Trophoblast cell (in vitro differentiated cells and primary cell): ENCODE measurements around the gene HESX1.

Source experiments
- DNase-seq, 2 donors: peaks; one replicate each; pipeline ENCODE4 v3.0.0-alpha.2; 2016
- H2AFZ ChIP-seq: 2 replicates; pipeline ENCODE4 v1.6.1; 2013; ENCODE audit warnings: low read length, moderate library complexity, mild to moderate bottlenecking; ENCODE audit not compliant: insufficient read depth, poor library complexity
- H2AK5ac ChIP-seq: 2 replicates; pipeline ENCODE4 v1.6.1; 2013; ENCODE audit warnings: mild to moderate bottlenecking, low read length
- H2BK120ac ChIP-seq: 2 replicates; pipeline ENCODE4 v1.6.1; 2013; ENCODE audit warnings: low read length, mild to moderate bottlenecking, moderate library complexity; ENCODE audit not compliant: insufficient read depth, poor library complexity
- H2BK12ac ChIP-seq: 2 replicates; pipeline ENCODE4 v1.6.1; 2013; ENCODE audit warnings: mild to moderate bottlenecking, low read length, moderate library complexity
- H2BK5ac ChIP-seq: 2 replicates; pipeline ENCODE4 v1.6.1; 2013; ENCODE audit warnings: low read length, low read depth, moderate library complexity, mild to moderate bottlenecking; ENCODE audit not compliant: poor library complexity
- H3K14ac ChIP-seq: 2 replicates; pipeline ENCODE4 v1.6.1; 2013; ENCODE audit warnings: mild to moderate bottlenecking, low read length
- H3K18ac ChIP-seq: 2 replicates; pipeline ENCODE4 v1.6.1; 2013; ENCODE audit warnings: mild to moderate bottlenecking, low read length
- H3K23ac ChIP-seq: 2 replicates; pipeline ENCODE4 v1.6.1; 2013; ENCODE audit warnings: low read length
- H3K27ac ChIP-seq: 2 replicates; pipeline ENCODE4 v1.5.1; 2013; ENCODE audit warnings: low read depth, mild to moderate bottlenecking, inconsistent platforms, low read length, moderate library complexity
- H3K27me3 ChIP-seq: 2 replicates; pipeline ENCODE4 v1.6.1; 2013; ENCODE audit warnings: inconsistent platforms, mild to moderate bottlenecking, low read length, moderate library complexity; ENCODE audit not compliant: insufficient read depth
- H3K36me3 ChIP-seq, 2 experiments: 1 replicate in 1 of 2; 2 replicates in 1 of 2; pipeline ENCODE4 v1.6.1; 2013; ENCODE audit warnings: low read length in 2 of 2, mild to moderate bottlenecking in 2 of 2, moderate library complexity in 1 of 2; ENCODE audit not compliant: insufficient read depth in 2 of 2, control insufficient read depth in 1 of 2
- H3K4ac ChIP-seq: 2 replicates; pipeline ENCODE4 v1.6.1; 2013; ENCODE audit warnings: low read depth, mild to moderate bottlenecking, low read length, moderate library complexity
- H3K4me1 ChIP-seq, 2 experiments: 1 replicate in 1 of 2; 2 replicates in 1 of 2; pipeline ENCODE4 v1.6.1; 2013; ENCODE audit warnings: low read length in 2 of 2, mild to moderate bottlenecking in 2 of 2, moderate library complexity in 1 of 2; ENCODE audit not compliant: insufficient read depth in 2 of 2, control insufficient read depth in 1 of 2
- H3K4me2 ChIP-seq: 2 replicates; pipeline ENCODE4 v1.6.1; 2013; ENCODE audit warnings: inconsistent platforms, mild to moderate bottlenecking, low read length, moderate library complexity
- H3K4me3 ChIP-seq: 2 replicates; pipeline ENCODE4 v1.5.1; 2013; ENCODE audit warnings: mild to moderate bottlenecking, low read depth, low read length, inconsistent platforms
- H3K79me1 ChIP-seq: one replicate; pipeline ENCODE4 v1.6.1; 2013; ENCODE audit warnings: low read length
- H3K79me2 ChIP-seq: 2 replicates; pipeline ENCODE4 v1.6.1; 2013; ENCODE audit warnings: low read length, mild to moderate bottlenecking; ENCODE audit not compliant: control insufficient read depth, insufficient read depth, poor library complexity
- H3K9ac ChIP-seq: 2 replicates; pipeline ENCODE4 v1.6.1; 2013; ENCODE audit warnings: mild to moderate bottlenecking, low read length
- H3K9me3 ChIP-seq: 2 replicates; pipeline ENCODE4 v1.6.1; 2013; ENCODE audit warnings: low read depth, mild to moderate bottlenecking, control low read depth, inconsistent platforms, low read length; ENCODE audit not compliant: insufficient read depth
- H4K12ac ChIP-seq: 2 replicates; pipeline ENCODE4 v1.6.1; 2013; ENCODE audit warnings: low read depth, mild to moderate bottlenecking, low read length, moderate library complexity
- H4K8ac ChIP-seq: 2 replicates; pipeline ENCODE4 v1.6.1; 2013; ENCODE audit warnings: low read depth, mild to moderate bottlenecking, low read length, moderate library complexity
- H4K91ac ChIP-seq: one replicate; pipeline ENCODE4 v1.6.1; 2013; ENCODE audit warnings: low read depth, mild to moderate bottlenecking, low read length, moderate library complexity
- WGBS: extraction: QIAGEN DNeasy Blood & Tissue Kit; methylation state at CpG from one replicate; pipeline ENCODE4 v1.1.7; 2013; ENCODE audit warnings: missing lambda C conversion rate; ENCODE audit not compliant: insufficient read length, insufficient coverage; ENCODE audit errors: extremely low coverage; 5-methylcytosine and 5-hydroxymethylcytosine counted together

Gene HESX1

DNA sequence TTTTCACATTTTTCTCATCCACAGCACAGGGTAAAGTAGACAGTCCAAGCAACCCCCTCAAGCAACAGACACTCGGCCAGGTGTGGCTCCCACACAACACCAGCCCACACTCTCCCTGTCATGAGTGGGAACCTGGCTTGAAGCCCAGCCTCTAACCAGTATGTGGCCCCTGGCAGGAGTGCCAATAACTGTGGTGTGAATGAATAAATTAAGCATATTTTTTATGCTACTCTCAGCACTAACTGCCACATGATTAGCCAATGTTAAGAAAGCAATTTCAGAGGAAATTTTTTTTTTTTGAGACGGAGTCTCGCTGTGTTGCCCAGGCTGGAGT, 44.5 kb downstream of the HESX1 start:
- Histone ChIP-seq H4K12ac (no peak overlapping the region), H3K27me3 (no peaks in the 10 kb centered on the region), H4K91ac (no peak overlapping the region), H2BK120ac (no peak overlapping the region), H3K14ac (no peak overlapping the region), H2BK5ac (no peak overlapping the region), H2AK5ac (no peak overlapping the region), H3K4me2 (no peak overlapping the region), H3K27ac (no peak overlapping the region), H3K36me3 (no peaks in the 10 kb centered on the region), H3K4me1 (peaks cover 6 to 9% of the 10 kb centered on the region in 2 experiments), H3K9me3 (no peaks in the 10 kb centered on the region), H3K23ac (no peak overlapping the region), H3K4ac (no peak overlapping the region), H3K79me2 (no peaks in the 10 kb centered on the region), H3K79me1 (no peaks in the 10 kb centered on the region), H3K4me3 (no peak overlapping the region), H2AFZ (no peak overlapping the region), H3K18ac (no peak overlapping the region), H3K9ac (no peak overlapping the region), H4K8ac (no peak overlapping the region), H2BK12ac (no peak overlapping the region)
- WGBS = no CpG with 5 or more reads among the region's 3 CpGs
- no peak for DNase-seq

DNA sequence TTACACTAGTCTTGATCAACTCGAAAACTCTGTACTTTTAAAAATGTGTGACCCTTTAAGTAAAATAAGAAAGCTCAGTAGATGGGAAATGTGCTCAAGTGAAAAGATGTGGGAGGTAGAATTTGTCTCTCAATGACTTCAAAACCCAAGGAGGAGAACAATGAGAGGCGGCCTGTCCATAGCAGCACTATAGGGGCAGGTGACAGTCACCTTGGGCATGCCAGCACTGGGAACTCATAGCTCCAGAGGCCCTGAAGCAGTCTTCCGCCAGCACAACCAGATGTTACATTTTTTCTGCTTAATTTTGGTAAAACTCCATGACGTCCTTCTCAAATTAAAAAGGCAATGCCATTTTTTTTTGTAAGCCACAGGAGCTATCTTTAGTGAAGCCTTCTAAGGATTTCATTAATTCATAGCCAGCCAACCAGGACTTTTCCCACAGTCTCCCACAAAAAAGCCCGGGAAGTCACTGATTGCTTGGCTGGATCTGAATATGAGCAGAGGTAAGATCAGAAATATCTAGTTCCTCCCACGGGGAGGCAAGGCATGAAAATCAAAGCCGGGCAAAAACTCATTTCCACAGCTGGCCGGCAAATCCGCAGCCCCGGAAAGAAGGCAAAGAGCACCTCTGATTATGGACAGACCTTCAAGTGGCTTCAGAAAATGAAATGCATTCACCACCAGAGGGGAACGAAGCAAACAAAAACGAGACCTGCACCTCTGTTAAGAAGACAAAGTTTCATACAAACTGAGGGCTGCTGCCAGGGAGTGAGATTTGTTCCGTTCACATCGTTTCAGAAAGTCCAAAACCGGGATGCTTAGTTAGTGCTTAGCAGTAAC, 45.1 kb downstream of the HESX1 start:
- no CpG with 5 or more reads among the region's 15 CpGs for WGBS
- H3K9ac ChIP-seq = no peak overlapping the region
- H2BK5ac ChIP-seq = no peak overlapping the region
- no peaks in the 10 kb centered on the region for H3K79me2 ChIP-seq
- H3K4me2 ChIP-seq = no peak overlapping the region
- H3K14ac ChIP-seq = no peak overlapping the region
- H3K4me3 ChIP-seq = no peak overlapping the region
- H2BK12ac ChIP-seq = no peak overlapping the region
- no peaks in the 10 kb centered on the region for H3K36me3 ChIP-seq
- no peaks in the 10 kb centered on the region for H3K27me3 ChIP-seq
- H2AK5ac ChIP-seq = no peak overlapping the region
- no peak overlapping the region for H3K4ac ChIP-seq
- no peak overlapping the region for H3K18ac ChIP-seq
- no peaks in the 10 kb centered on the region for H3K9me3 ChIP-seq
- no peak overlapping the region for H4K12ac ChIP-seq
- H3K79me1 ChIP-seq = no peaks in the 10 kb centered on the region
- no peak overlapping the region for H3K23ac ChIP-seq
- no peak overlapping the region for H2BK120ac ChIP-seq
- no peak overlapping the region for H4K91ac ChIP-seq
- H3K27ac ChIP-seq = no peak overlapping the region
- DNase-seq = peak; percentile 32 to 34
- H2AFZ ChIP-seq = no peak overlapping the region
- H4K8ac ChIP-seq = no peak overlapping the region
- peaks cover 5 to 8% of the 10 kb centered on the region in 2 experiments for H3K4me1 ChIP-seq

DNA sequence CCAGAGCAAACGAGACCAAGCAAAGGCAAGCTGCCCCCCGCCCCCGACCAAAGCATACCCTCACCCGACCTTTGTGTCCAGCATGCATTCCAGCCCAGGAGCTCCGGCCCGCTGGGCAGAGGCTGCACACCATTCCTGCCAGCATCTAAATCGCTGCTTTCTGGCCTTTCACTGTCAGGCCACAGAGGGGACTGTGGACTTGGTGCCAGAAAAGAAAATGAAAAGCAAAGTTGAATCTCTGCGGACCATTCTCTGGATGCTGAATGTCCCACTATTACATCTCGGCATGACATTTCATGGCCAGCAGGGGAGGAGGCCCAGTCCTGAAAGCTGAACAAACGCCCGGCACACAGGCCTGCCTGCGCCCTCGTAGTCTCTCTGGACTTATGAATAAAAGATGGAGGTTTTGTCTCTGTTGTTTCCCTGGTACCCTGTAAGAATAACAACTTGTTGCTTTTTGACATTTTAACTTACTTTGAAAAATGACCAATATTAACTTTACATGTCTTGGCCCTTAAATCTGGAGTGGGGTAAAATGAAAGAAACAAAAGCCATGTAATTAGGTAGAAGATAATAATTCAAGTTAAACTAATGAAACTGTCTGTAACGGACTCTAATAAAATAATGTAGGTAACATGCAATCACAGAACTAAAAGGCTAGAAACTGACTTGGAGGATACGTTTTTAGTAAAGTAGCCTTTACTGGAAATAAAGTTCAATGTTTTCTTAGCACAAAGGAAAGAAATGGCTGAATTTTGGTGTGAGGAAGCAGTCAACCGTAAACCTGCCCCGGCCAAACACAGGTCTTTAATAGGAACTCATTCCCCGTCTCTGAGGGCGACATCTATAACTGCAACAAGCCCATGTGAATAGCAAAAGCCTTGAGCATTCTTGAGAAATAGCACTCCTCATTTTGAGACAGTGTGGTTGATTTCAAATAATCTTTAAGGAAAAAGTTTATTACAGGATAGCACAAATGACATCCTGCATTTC, 47.3 kb downstream of the HESX1 start:
- no peak overlapping the region for H3K9ac ChIP-seq
- H2AK5ac ChIP-seq = no peak overlapping the region
- H2BK120ac ChIP-seq = no peak overlapping the region
- H3K9me3 ChIP-seq = no peaks in the 10 kb centered on the region
- no peaks in the 10 kb centered on the region for H3K36me3 ChIP-seq
- H3K4me2 ChIP-seq = no peak overlapping the region
- H4K91ac ChIP-seq = no peak overlapping the region
- no peak overlapping the region for H3K27ac ChIP-seq
- no peaks in the 10 kb centered on the region for H3K79me1 ChIP-seq
- no peaks in the 10 kb centered on the region for H3K27me3 ChIP-seq
- no peak overlapping the region for H3K4ac ChIP-seq
- no peak overlapping the region for H4K12ac ChIP-seq
- no CpG with 5 or more reads among the region's 19 CpGs for WGBS
- no peak overlapping the region for H4K8ac ChIP-seq
- H3K4me3 ChIP-seq = no peak overlapping the region
- H2BK5ac ChIP-seq = no peak overlapping the region
- no peak overlapping the region for H2AFZ ChIP-seq
- H3K18ac ChIP-seq = no peak overlapping the region
- no peak overlapping the region for H3K14ac ChIP-seq
- DNase-seq = no peak
- H3K23ac ChIP-seq = no peak overlapping the region
- no peaks in the 10 kb centered on the region for H3K79me2 ChIP-seq
- H3K4me1 ChIP-seq = peaks cover 0 to under 1% of the 10 kb centered on the region in 2 experiments
- H2BK12ac ChIP-seq = no peak overlapping the region

DNA sequence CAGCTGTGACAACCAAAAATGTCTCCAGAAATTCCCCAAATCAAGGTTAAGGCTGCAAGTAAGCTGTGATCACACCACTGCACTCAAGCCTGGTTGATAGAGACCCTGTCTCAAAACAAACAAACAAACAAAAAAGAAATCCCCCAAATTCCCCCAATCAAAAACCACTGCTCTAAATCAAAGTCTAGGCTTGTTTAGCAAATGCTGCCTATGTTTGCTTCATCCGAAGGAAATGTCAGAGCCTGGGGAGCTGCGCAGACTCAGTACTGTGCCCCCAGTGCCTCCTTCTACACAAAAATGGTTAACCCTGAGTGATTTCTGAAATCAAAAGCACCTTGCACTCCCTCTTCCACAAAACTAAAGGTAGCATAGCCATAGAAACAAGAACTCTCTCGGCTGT, 48.0 kb downstream of the HESX1 start:
- H3K4me2 ChIP-seq = no peak overlapping the region
- no peak overlapping the region for H3K4me3 ChIP-seq
- no peak overlapping the region for H4K8ac ChIP-seq
- H3K18ac ChIP-seq = no peak overlapping the region
- no peaks in the 10 kb centered on the region for H3K79me1 ChIP-seq
- H3K4me1 ChIP-seq = no peaks in the 10 kb centered on the region
- no peak overlapping the region for H2AK5ac ChIP-seq
- no peak overlapping the region for H3K23ac ChIP-seq
- DNase-seq = no peak
- no peak overlapping the region for H3K9ac ChIP-seq
- H3K9me3 ChIP-seq = no peaks in the 10 kb centered on the region
- no peak overlapping the region for H4K12ac ChIP-seq
- WGBS = no CpG with 5 or more reads among the region's 3 CpGs
- no peaks in the 10 kb centered on the region for H3K36me3 ChIP-seq
- no peak overlapping the region for H2BK120ac ChIP-seq
- no peaks in the 10 kb centered on the region for H3K27me3 ChIP-seq
- H2AFZ ChIP-seq = no peak overlapping the region
- H2BK5ac ChIP-seq = no peak overlapping the region
- H2BK12ac ChIP-seq = no peak overlapping the region
- H3K79me2 ChIP-seq = no peaks in the 10 kb centered on the region
- H4K91ac ChIP-seq = no peak overlapping the region
- H3K27ac ChIP-seq = no peak overlapping the region
- H3K14ac ChIP-seq = no peak overlapping the region
- H3K4ac ChIP-seq = no peak overlapping the region
